Peyer's patch (tissue), 4 donors: ENCODE data around the gene PJA1.

ENCODE experiments used
- POLR2A ChIP-seq, 2 donors: fragments of 450-650 bp; IDR thresholded peaks; one replicate each; pipeline ENCODE4 v1.5.1; 2017; ENCODE audit warnings: antibody characterized with exemption in 2 of 2, mild to moderate bottlenecking in 2 of 2, moderate library complexity in 2 of 2
- TF ChIP-seq, protein P1 (sequence below), 6 experiments: fragments of 450-650 bp in 4 of 6; fragments of 200-600 bp in 2 of 6; sonication (generic) in 1 of 6; IDR thresholded peaks; one replicate each; pipeline ENCODE4 v1.5.1; 2017 to 2019; ENCODE audit warnings: antibody characterized with exemption in 6 of 6, mild to moderate bottlenecking in 3 of 6, moderate library complexity in 1 of 6

DNA sequence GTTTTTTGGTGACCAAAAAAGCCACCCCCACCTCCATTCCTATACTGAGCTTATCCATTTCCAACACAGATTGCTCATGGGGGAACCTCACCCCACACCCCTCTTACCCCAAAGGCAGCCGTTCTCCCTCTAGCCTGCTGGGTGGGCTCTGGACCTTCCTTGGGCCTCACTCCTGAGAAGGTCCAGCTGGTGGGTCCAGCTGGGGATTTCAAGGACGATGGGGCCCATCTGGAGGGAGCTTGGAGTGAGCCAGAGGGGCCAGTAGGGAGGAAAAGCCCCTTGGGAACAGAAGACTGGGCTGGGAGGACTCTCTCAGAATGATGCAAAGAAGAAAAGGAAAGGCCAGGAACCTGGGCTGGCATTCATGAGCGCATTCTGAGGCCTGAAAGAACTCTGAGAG, 42.0 kb upstream of the PJA1 start:
- no peak for TF ChIP-seq POLR2A (IDR thresholded peaks at IDR 0.05)
- TF ChIP-seq, protein P1, sequence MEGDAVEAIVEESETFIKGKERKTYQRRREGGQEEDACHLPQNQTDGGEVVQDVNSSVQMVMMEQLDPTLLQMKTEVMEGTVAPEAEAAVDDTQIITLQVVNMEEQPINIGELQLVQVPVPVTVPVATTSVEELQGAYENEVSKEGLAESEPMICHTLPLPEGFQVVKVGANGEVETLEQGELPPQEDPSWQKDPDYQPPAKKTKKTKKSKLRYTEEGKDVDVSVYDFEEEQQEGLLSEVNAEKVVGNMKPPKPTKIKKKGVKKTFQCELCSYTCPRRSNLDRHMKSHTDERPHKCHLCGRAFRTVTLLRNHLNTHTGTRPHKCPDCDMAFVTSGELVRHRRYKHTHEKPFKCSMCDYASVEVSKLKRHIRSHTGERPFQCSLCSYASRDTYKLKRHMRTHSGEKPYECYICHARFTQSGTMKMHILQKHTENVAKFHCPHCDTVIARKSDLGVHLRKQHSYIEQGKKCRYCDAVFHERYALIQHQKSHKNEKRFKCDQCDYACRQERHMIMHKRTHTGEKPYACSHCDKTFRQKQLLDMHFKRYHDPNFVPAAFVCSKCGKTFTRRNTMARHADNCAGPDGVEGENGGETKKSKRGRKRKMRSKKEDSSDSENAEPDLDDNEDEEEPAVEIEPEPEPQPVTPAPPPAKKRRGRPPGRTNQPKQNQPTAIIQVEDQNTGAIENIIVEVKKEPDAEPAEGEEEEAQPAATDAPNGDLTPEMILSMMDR (IDR thresholded peaks at IDR 0.05) = no peak
